ENCODE results near the gene RPL11. TPM values are rescaled to one million over a fixed set of nuclear protein-coding genes. Genes with fewer than 3 reads are reported as not detected.
A peak's percentile ranks its signal among the peaks of the same experiment; 100 is the strongest.

Gene RPL11
- total and polyA plus RNA-seq, 2 of the 8 experiments (the other 6 are each of a cell fraction or from before 2014, with no cell fraction given), result 1,192 to 1,426 TPM

DNA sequence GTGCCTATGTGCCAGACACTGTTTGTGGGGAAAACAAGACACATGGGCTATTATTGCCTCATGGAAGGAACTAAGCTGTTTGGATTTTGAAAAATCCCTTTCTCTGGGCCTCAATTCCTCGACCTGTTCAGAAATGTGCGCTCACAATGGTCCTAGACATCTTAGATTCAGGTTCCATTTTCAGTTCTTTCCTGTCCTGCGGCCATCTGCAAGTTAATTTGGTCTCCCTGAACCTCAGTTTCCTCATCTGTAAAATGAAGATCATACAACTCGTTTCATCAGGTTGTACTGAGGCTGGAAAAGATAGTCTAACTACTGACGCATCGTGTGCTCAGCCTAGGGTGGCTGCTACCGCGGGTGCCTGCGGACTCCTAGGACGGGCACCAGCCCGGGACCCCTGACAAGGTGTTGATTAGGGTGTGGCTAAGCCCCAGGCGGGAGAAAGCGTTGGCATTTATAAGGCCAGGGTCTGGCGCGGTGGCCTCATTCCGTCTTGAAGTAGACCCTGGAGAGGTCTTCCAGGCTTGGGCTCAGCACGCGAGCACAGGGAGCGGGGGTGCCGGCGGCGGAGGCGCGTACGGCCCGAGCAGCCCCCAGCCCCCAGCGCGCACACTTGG is 51.2 kb downstream of the RPL11 start (continued):
- TF ChIP-seq NANOG (IDR thresholded peaks at IDR 0.05; ENCODE audit: insufficient read depth, low read depth, low read length, poor library complexity, severe bottlenecking) (no peak), ZNF274 (IDR thresholded peaks at IDR 0.05; ENCODE audit: borderline replicate concordance, extremely low read depth, low read length) (no peak), POU5F1 (IDR thresholded peaks at IDR 0.05; ENCODE audit: low read depth, low read length) (no peak), SP1 (IDR thresholded peaks at IDR 0.05; ENCODE audit: low read depth, low read length) (0 out of 2 replicates have a peak, but pooled peaks have one; percentile 15), EGR1 (IDR thresholded peaks at IDR 0.05; ENCODE audit: borderline replicate concordance, low read depth, low read length) (peak; percentile 11; the same call in 1 of the 2 replicates), CBX5 (IDR thresholded peaks at IDR 0.05; ENCODE audit: low read depth, low read length) (no peak), BRCA1 (IDR thresholded peaks at IDR 0.05; ENCODE audit: low read depth, low read length) (no peak), SAP30 (IDR thresholded peaks at IDR 0.05; ENCODE audit: insufficient read depth, insufficient replicate concordance, low read length) (no peak), KDM4A (IDR thresholded peaks at IDR 0.05; ENCODE audit: low read depth, low read length, severe bottlenecking) (no peak), JUND (IDR thresholded peaks at IDR 0.05; ENCODE audit: low read length) (0 out of 2 replicates have a peak, but pooled peaks have one; percentile 20), CHD2 (IDR thresholded peaks at IDR 0.05; ENCODE audit: low read length) (no peak), HDAC6 (IDR thresholded peaks at IDR 0.05; ENCODE audit: low read depth, low read length) (no peak), RAD21 (IDR thresholded peaks at IDR 0.05 in 1 of 2, conservative IDR thresholded peaks at IDR 0.05 in 1 of 2; ENCODE audit: low read depth in 2 of 2, low read length in 2 of 2) (no peak), SIN3A (conservative IDR thresholded peaks at IDR 0.05 in 1 of 2, IDR thresholded peaks at IDR 0.05 in 1 of 2; ENCODE audit: low read depth in 1 of 2, low read length in 2 of 2) (peak in 1 of 2 experiments; percentile 37; a peak in 1 of 4 replicates), SIRT6 (IDR thresholded peaks at IDR 0.05; ENCODE audit: low read length) (no peak), PHF8 (conservative IDR thresholded peaks at IDR 0.05; ENCODE audit: low read depth, low read length) (peak; percentile 84), SP2 (IDR thresholded peaks at IDR 0.05; ENCODE audit: low read length) (no peak), TEAD4 (IDR thresholded peaks at IDR 0.05; ENCODE audit: low read depth, low read length) (no peak), CEBPB (IDR thresholded peaks at IDR 0.05; ENCODE audit: low read depth, low read length) (no peak), JUN (IDR thresholded peaks at IDR 0.05; ENCODE audit: low read depth, low read length) (no peak), POLR2A (IDR thresholded peaks at IDR 0.05; ENCODE audit: control extremely low read depth in 1 of 2, low read depth in 2 of 2, low read length in 2 of 2) (peak in 1 of 2 experiments; percentile 77; a peak in 1 of 3 replicates), RXRA (IDR thresholded peaks at IDR 0.05; ENCODE audit: insufficient read depth, low read depth, low read length) (no peak)
- TF ChIP-seq, protein P1, sequence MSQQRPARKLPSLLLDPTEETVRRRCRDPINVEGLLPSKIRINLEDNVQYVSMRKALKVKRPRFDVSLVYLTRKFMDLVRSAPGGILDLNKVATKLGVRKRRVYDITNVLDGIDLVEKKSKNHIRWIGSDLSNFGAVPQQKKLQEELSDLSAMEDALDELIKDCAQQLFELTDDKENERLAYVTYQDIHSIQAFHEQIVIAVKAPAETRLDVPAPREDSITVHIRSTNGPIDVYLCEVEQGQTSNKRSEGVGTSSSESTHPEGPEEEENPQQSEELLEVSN (IDR thresholded peaks at IDR 0.05), result no peak

Measured in H1 (cell line).